ENCODE measurements around the gene RAB8B. TPM values are rescaled to one million over a fixed set of nuclear protein-coding genes. Genes with fewer than 3 reads are reported as not detected.

Gene RAB8B
- total RNA-seq, 1 experiment from 2014 or later: 20.9 TPM

DNA sequence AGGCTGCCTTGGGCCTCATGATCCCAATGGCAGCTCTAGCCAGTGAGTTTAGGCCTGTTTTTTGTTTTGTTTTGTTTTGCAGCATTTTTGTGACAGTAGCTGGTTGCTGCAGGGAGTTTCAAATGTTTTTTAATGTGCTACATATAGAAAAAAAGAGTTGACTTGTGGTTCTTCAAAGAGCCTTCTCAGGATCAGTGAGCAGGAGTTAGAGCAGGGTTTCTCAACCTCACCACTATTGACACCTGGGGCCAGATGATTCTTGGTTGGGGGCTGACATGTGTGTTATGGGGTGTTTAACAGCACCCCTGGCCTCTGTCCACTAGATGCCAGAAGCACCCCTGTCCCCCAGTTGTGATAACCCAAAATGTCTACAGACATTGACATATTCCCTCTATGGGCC, 105.9 kb downstream of the RAB8B start:
- Histone ChIP-seq H3K4me3 (no peak overlapping the region), H3K27me3 (ENCODE audit: insufficient read depth, low read depth) (no peaks in the 10 kb centered on the region), H3K36me3 (ENCODE audit: low read depth) (no peaks in the 10 kb centered on the region), H3K27ac (no peak overlapping the region), H3K4me2 (no peak overlapping the region), H3K4me1 (replicated peaks; ENCODE audit: insufficient read depth) (no peaks in the 10 kb centered on the region), H2AFZ (no peak overlapping the region), H3K79me2 (ENCODE audit: low read depth) (no peaks in the 10 kb centered on the region), H4K20me1 (ENCODE audit: insufficient read depth) (no peaks in the 10 kb centered on the region), H3K9me3 (ENCODE audit: insufficient read depth, low read depth) (no peaks in the 10 kb centered on the region), H3F3A (ENCODE audit: insufficient read depth, low read depth) (no peaks in the 10 kb centered on the region), H3K9me2 (ENCODE audit: insufficient read depth) (no peaks in the 10 kb centered on the region)
- TF ChIP-seq EZH2 (IDR thresholded peaks at IDR 0.05; ENCODE audit: low read depth): no peak
- TF ChIP-seq, protein P1, sequence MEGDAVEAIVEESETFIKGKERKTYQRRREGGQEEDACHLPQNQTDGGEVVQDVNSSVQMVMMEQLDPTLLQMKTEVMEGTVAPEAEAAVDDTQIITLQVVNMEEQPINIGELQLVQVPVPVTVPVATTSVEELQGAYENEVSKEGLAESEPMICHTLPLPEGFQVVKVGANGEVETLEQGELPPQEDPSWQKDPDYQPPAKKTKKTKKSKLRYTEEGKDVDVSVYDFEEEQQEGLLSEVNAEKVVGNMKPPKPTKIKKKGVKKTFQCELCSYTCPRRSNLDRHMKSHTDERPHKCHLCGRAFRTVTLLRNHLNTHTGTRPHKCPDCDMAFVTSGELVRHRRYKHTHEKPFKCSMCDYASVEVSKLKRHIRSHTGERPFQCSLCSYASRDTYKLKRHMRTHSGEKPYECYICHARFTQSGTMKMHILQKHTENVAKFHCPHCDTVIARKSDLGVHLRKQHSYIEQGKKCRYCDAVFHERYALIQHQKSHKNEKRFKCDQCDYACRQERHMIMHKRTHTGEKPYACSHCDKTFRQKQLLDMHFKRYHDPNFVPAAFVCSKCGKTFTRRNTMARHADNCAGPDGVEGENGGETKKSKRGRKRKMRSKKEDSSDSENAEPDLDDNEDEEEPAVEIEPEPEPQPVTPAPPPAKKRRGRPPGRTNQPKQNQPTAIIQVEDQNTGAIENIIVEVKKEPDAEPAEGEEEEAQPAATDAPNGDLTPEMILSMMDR (conservative IDR thresholded peaks at IDR 0.05): no peak
- ChIA-PET POLR2A (ENCODE audit: unreplicated experiment) (interaction anchor here (0.6 kb wide), 1 partner anchor 304 kb away, joined by 5 read pairs; no protein-coding TSS in a partner anchor), CTCF (no interaction called here)
- DNase-seq: no peak
- BruUV-seq (replicated peaks): no TSS peak
- intact Hi-C loops (cut with micrococcal nuclease; ENCODE audit: unreplicated experiment): no loop called here

DNA sequence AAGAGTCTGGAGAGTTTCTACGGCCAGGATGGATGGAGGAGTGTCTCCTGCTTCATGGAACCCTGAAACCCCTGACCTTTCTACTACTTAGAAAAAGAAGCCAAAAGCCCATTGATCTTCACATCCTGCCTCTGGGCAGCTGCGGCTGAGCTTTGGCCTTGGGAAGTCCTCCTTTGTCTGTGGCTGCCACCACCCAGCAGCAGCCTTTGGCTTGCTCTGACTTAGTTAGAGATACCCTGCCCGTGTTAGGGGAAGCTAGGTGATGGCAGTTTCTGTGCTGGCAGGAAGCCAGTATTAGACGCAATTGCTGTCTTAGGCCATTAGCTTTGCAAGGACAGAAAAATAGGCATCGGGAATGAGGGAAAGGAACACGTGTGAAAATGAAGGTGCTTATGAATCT, 106.8 kb downstream of the RAB8B start:
- no peak overlapping the region for H3K27ac ChIP-seq
- no peaks in the 10 kb centered on the region for H3K36me3 ChIP-seq (ENCODE audit: low read depth)
- intact Hi-C loops (cut with micrococcal nuclease; ENCODE audit: unreplicated experiment): no loop called here
- no peak overlapping the region for H3K4me3 ChIP-seq
- no TSS peak for BruUV-seq (replicated peaks)
- H3K4me1 ChIP-seq (replicated peaks; ENCODE audit: insufficient read depth): no peaks in the 10 kb centered on the region
- no peak for DNase-seq
- no peaks in the 10 kb centered on the region for H3K9me2 ChIP-seq (ENCODE audit: insufficient read depth)
- H3K27me3 ChIP-seq (ENCODE audit: insufficient read depth, low read depth): no peaks in the 10 kb centered on the region
- H3K79me2 ChIP-seq (ENCODE audit: low read depth): no peaks in the 10 kb centered on the region
- no peak overlapping the region for H3K4me2 ChIP-seq
- no peaks in the 10 kb centered on the region for H3F3A ChIP-seq (ENCODE audit: insufficient read depth, low read depth)
- no peak for TF ChIP-seq EZH2 (IDR thresholded peaks at IDR 0.05; ENCODE audit: low read depth)
- TF ChIP-seq, protein P1 (conservative IDR thresholded peaks at IDR 0.05): no peak
- no peak overlapping the region for H2AFZ ChIP-seq
- no peaks in the 10 kb centered on the region for H4K20me1 ChIP-seq (ENCODE audit: insufficient read depth)
- no peaks in the 10 kb centered on the region for H3K9me3 ChIP-seq (ENCODE audit: insufficient read depth, low read depth)
- CTCF ChIA-PET: no interaction called here
- POLR2A ChIA-PET (ENCODE audit: unreplicated experiment): no interaction called here

DNA sequence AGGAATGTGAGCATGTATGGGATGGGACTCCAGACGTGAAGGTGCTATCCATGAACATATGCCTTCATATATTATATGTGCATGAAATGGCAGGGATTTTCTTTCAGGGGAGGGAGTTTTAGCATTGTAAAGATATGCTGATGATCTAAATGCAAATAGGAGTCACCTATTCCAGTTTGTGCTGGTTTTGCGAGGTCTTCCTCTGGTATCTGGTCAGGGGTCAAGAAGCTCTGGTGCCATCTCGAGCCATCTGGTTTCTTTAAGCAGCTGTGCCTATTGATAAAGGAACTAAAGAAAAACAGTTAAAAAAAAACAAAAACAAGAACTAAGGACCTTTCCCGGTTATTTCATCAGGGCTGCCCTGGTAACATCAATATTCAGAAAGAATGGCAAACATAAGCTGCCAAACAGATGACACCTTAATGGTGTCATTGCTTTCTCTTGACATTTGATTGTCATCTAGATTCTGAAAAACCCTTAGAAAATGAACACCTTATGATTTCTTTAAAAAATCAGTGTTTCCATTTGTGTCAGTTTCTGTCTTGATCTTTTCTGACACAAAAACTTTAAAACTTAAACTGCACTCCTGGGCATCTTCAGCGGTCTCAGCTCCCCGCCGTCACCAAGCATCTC, 110.7 kb downstream of the RAB8B start:
- Histone ChIP-seq H3K27me3 (ENCODE audit: insufficient read depth, low read depth) (no peaks in the 10 kb centered on the region), H3K4me3 (no peak overlapping the region), H3F3A (ENCODE audit: insufficient read depth, low read depth) (no peaks in the 10 kb centered on the region), H3K9me2 (ENCODE audit: insufficient read depth) (no peaks in the 10 kb centered on the region), H3K4me1 (replicated peaks; ENCODE audit: insufficient read depth) (no peaks in the 10 kb centered on the region), H3K27ac (no peak overlapping the region), H4K20me1 (ENCODE audit: insufficient read depth) (no peaks in the 10 kb centered on the region), H2AFZ (no peak overlapping the region), H3K36me3 (ENCODE audit: low read depth) (no peaks in the 10 kb centered on the region), H3K79me2 (ENCODE audit: low read depth) (no peaks in the 10 kb centered on the region), H3K4me2 (no peak overlapping the region), H3K9me3 (ENCODE audit: insufficient read depth, low read depth) (no peaks in the 10 kb centered on the region)
- TF ChIP-seq, protein P1 (conservative IDR thresholded peaks at IDR 0.05): no peak
- no peak for TF ChIP-seq EZH2 (IDR thresholded peaks at IDR 0.05; ENCODE audit: low read depth)
- intact Hi-C loops (cut with micrococcal nuclease; ENCODE audit: unreplicated experiment): no loop called here
- DNase-seq: no peak
- POLR2A ChIA-PET (ENCODE audit: unreplicated experiment): interaction anchor here (0.7 to 0.9 kb wide), 2 partner anchors 12 to 692 kb away, joined by 3 to 4 read pairs; no protein-coding TSS in a partner anchor
- BruUV-seq (replicated peaks): no TSS peak
- CTCF ChIA-PET: no interaction called here
